Brain microvascular endothelial cell (primary cell): ENCODE measurements around the gene MAP3K21.
A peak's percentile ranks its signal among the peaks of the same experiment; 100 is the strongest.

Experiments
- DNase-seq: peaks from one replicate; pipeline ENCODE4 v3.0.0-alpha.2; 2020
- H3K27ac ChIP-seq: fragments of 250-450 bp; sonication (Bioruptor Pico); 2 replicates; pipeline ENCODE4 v1.5.1; 2020; ENCODE audit warnings: mild to moderate bottlenecking, moderate library complexity
- H3K27me3 ChIP-seq: fragments of 250-450 bp; sonication (Bioruptor Pico); replicated peaks from 2 replicates; pipeline ENCODE4 v1.5.1; 2020; ENCODE audit warnings: mild to moderate bottlenecking
- H3K36me3 ChIP-seq: fragments of 250-450 bp; sonication (Bioruptor Pico); replicated peaks from 2 replicates; pipeline ENCODE4 v1.5.1; 2020; ENCODE audit warnings: mild to moderate bottlenecking
- H3K4me3 ChIP-seq: 2 replicates; pipeline ENCODE4 v1.5.1; 2011; ENCODE audit warnings: low read depth, mild to moderate bottlenecking, control low read depth, low read length, moderate library complexity
- in situ Hi-C: cut with HindIII; loops from 2 replicates; pipeline ENCODE4 v1.10.0; 2017; ENCODE audit warnings: low sequenced_read_pairs, low pct_ligation_motif_present
- TF ChIP-seq, protein P1 (sequence below): IDR thresholded peaks from 2 replicates; pipeline ENCODE4 v1.5.1; 2011; ENCODE audit warnings: low read depth, mild to moderate bottlenecking, moderate library complexity, low read length, control low read depth, inconsistent platforms; ENCODE audit errors: missing control alignments

Gene MAP3K21

GRCh38 chr1:233328142-233328921, 808 bp downstream of the MAP3K21 start:
- peak overlapping the region; percentile 48 for H3K4me3 ChIP-seq
- TF ChIP-seq, protein P1, sequence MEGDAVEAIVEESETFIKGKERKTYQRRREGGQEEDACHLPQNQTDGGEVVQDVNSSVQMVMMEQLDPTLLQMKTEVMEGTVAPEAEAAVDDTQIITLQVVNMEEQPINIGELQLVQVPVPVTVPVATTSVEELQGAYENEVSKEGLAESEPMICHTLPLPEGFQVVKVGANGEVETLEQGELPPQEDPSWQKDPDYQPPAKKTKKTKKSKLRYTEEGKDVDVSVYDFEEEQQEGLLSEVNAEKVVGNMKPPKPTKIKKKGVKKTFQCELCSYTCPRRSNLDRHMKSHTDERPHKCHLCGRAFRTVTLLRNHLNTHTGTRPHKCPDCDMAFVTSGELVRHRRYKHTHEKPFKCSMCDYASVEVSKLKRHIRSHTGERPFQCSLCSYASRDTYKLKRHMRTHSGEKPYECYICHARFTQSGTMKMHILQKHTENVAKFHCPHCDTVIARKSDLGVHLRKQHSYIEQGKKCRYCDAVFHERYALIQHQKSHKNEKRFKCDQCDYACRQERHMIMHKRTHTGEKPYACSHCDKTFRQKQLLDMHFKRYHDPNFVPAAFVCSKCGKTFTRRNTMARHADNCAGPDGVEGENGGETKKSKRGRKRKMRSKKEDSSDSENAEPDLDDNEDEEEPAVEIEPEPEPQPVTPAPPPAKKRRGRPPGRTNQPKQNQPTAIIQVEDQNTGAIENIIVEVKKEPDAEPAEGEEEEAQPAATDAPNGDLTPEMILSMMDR: no peak
- in situ Hi-C loops: no loop called here
- DNase-seq: no peak
- no peaks in the 10 kb centered on the region for H3K36me3 ChIP-seq
- H3K27ac ChIP-seq: no peak overlapping the region
- peaks cover 5% of the 10 kb centered on the region for H3K27me3 ChIP-seq

DNA sequence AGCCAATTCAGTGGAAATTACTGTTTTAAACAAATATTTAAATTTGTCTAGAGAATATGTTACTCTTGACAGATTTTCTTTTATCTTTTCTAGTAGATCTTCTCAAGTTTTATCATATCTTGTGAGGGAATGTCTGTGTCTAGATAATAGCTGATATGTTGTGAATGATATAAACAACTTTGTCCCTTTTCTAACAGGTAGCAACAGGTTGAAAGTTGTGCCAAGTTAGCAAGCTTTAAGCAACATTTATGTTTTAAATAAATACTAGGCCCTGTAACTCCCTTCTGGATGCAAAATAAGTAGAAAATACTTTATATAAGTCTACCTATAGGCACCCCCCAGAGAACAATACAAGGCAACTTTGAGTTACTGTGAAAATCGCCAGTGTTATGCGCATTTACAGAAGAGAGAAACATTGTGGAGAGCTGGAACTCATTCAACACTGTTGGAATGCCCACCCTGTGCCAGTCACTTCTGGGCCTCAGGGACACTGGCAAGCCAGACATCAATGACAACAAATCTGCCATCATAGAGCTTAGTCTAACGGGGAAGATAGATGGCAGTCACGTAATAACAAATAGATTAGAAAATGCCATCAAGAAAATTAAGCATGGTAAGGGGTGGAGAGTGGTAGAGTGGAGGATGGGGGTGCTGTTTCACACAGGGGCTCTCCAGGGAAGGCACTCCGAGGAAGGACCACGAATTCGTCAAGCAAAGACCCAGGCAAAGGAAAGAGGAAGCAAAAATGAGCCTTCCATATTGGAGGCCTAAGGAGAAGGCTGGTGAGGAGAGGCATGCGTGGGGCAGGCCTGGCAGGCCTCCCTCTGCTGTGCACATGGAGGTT, 4.4 kb downstream of the MAP3K21 start:
- H3K36me3 ChIP-seq: no peaks in the 10 kb centered on the region
- DNase-seq: no peak
- TF ChIP-seq, protein P1: no peak
- H3K27ac ChIP-seq: no peak overlapping the region
- in situ Hi-C loops: no loop called here
- H3K4me3 ChIP-seq: no peak overlapping the region
- H3K27me3 ChIP-seq: peaks cover 5% of the 10 kb centered on the region

GRCh38 chr1:233333086-233333485, 5.6 kb downstream of the MAP3K21 start:
- Histone ChIP-seq H3K27ac (no peak overlapping the region), H3K4me3 (no peak overlapping the region), H3K27me3 (peaks cover 4% of the 10 kb centered on the region), H3K36me3 (no peaks in the 10 kb centered on the region)
- TF ChIP-seq, protein P1: no peak
- in situ Hi-C loops: no loop called here
- DNase-seq: no peak

DNA sequence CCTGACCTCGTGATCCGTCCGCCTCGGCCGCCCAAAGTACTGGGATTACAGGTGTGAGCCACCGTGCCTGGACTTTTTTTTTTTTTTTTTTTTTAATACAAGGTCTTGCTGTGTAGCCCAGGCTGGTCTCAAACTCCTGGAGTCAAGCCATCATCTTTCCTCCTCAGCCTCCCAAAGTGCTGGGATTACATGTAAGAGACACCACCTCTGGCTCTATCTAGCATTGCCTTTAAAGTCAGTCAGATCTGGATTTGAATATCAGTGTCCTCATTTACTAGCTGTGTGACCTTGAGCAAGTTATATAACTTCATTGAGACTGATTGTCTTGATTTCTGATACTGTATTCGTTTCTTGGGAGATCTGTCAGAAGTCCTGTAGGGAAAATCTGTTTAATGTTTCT, 6.6 kb downstream of the MAP3K21 start:
- no peak for DNase-seq
- Histone ChIP-seq H3K4me3 (no peak overlapping the region), H3K27ac (no peak overlapping the region), H3K27me3 (no peaks in the 10 kb centered on the region), H3K36me3 (no peaks in the 10 kb centered on the region)
- TF ChIP-seq, protein P1: no peak
- in situ Hi-C loops: no loop called here

DNA sequence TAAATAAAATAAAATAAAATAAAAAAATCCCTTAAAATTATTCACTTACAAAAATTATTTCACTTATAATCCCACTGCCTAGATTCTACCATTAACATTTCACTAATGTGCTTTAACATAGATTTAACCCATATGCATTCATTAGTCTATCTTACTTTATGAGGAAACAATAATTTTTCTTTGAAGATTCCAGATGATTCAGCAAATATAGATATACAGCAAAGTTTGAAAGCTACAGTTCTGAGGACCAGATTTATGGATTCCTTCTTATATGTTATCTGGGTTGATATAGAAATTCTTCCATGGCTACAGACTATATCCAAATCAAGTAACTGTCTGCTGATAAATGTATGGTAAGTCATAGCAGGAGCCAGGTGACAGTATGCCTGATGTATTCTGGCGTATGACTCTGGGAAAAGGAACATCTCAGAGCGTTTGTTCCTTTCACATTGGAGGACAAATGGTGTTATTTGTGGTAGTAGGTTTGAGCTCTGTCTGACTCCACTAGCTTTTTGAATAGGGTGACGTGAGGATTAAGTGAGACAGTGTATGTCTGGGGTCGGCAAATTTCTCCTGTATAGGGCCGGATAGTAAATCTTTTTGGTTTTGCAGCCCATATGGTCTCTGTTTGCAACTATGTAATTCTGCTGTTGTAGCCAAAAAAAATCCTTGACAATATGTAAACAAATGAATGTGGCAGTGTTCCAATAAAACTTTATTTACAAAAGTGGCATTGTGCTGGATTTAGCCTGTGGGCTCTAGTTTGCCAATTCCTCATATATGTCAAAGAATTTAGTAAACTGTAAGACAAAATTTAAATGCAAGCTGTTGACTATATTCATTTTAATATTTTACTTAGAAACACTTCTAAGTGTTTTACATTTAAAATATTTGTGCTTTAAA, 9.3 kb downstream of the MAP3K21 start:
- Histone ChIP-seq H3K36me3 (no peaks in the 10 kb centered on the region), H3K27ac (no peak overlapping the region), H3K4me3 (no peak overlapping the region), H3K27me3 (no peaks in the 10 kb centered on the region)
- in situ Hi-C loops: no loop called here
- no peak for DNase-seq
- TF ChIP-seq, protein P1: no peak
